Measurements from ENCODE around the gene DISP3. TPM values are rescaled to one million over a fixed set of nuclear protein-coding genes. Genes with fewer than 3 reads are reported as not detected.

The DISP3 gene
- polyA plus RNA-seq, 1 of the 3 experiments (the other 2 are of a cell fraction), result 0.08 TPM

DNA sequence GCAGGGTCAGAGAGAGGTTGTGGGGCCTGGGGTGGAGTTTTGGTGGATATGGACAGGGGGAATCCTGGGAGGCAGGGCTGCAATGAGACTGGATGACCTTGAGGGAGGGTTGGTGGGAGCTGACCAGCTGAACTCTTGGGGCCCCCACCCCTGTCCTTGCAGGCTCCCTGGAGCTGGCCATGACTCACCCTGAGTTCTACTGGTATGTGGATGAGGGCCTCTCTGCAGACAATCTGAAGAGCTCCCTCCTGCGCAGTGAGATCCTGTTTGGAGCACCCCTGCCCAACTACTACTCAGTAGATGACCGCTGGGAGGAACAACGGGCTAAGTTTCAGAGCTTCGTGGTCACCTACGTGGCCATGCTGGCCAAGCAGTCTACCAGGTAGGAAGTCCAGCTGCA, 23.6 kb downstream of the DISP3 start:
- POLR2A ChIA-PET, result no interaction called here
- Histone ChIP-seq H3K9me3 (peaks cover 10% of the 10 kb centered on the region; the same call in 1 of the 2 replicates), H3K27me3 (ENCODE audit: insufficient read depth) (no peaks in the 10 kb centered on the region), H3K36me3 (replicated peaks in 1 of 2; ENCODE audit: control insufficient read depth in 1 of 2, insufficient read depth in 2 of 2, low read length in 1 of 2) (peaks cover 0 to 11% of the 10 kb centered on the region in 2 experiments), H3K4me2 (no peak overlapping the region), H4K20me1 (ENCODE audit: insufficient read depth) (no peaks in the 10 kb centered on the region), H3K4me1 (ENCODE audit: control insufficient read depth in 1 of 2, insufficient read depth in 2 of 2, low read depth in 1 of 2, low read length in 1 of 2) (peaks cover 0 to 10% of the 10 kb centered on the region in 2 experiments; a peak in 1 of 4 replicates), H3K79me2 (ENCODE audit: insufficient read depth) (no peaks in the 10 kb centered on the region), H3F3A (replicated peaks; ENCODE audit: insufficient read depth) (no peaks in the 10 kb centered on the region), H3K27ac (ENCODE audit: low read depth in 2 of 2, low read length in 1 of 2) (no peak overlapping the region), H2AFZ (ENCODE audit: low read depth) (no peak overlapping the region), H3K9me2 (no peaks in the 10 kb centered on the region), H3K9ac (no peak overlapping the region), H3K4me3 (ENCODE audit: low read depth in 2 of 2, low read length in 1 of 2) (no peak overlapping the region)
- WGBS (ENCODE audit: low lambda C conversion rate), result 65% methylated on average over 2 of the region's 5 CpGs
- CTCF ChIA-PET, result interaction anchor here (1.0 to 1.2 kb wide), 3 partner anchors 15 to 143 kb away, joined by 3 read pairs; no protein-coding TSS in a partner anchor
- TF ChIP-seq, protein P1, sequence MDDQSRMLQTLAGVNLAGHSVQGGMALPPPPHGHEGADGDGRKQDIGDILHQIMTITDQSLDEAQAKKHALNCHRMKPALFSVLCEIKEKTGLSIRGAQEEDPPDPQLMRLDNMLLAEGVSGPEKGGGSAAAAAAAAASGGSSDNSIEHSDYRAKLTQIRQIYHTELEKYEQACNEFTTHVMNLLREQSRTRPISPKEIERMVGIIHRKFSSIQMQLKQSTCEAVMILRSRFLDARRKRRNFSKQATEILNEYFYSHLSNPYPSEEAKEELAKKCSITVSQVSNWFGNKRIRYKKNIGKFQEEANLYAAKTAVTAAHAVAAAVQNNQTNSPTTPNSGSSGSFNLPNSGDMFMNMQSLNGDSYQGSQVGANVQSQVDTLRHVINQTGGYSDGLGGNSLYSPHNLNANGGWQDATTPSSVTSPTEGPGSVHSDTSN (IDR thresholded peaks at IDR 0.05), result no peak
- TF ChIP-seq MXI1 (IDR thresholded peaks at IDR 0.05; ENCODE audit: low read depth, low read length) (no peak), JUND (IDR thresholded peaks at IDR 0.05) (no peak), TAF1 (IDR thresholded peaks at IDR 0.05; ENCODE audit: borderline replicate concordance, low read depth, low read length) (no peak), TEAD4 (IDR thresholded peaks at IDR 0.05; ENCODE audit: borderline replicate concordance, insufficient read depth) (no peak), GABPA (IDR thresholded peaks at IDR 0.05; ENCODE audit: low read depth) (no peak), CHD2 (IDR thresholded peaks at IDR 0.05; ENCODE audit: low read length, partially characterized antibody) (no peak), EP300 (IDR thresholded peaks at IDR 0.05; ENCODE audit: borderline replicate concordance in 1 of 2, low read depth in 1 of 2, low read length in 1 of 2) (no peak), RFX5 (IDR thresholded peaks at IDR 0.05; ENCODE audit: low read length) (no peak), YY1 (IDR thresholded peaks at IDR 0.05; ENCODE audit: low read depth) (no peak), FOXM1 (IDR thresholded peaks at IDR 0.05; ENCODE audit: low read depth) (no peak), RXRA (IDR thresholded peaks at IDR 0.05; ENCODE audit: borderline replicate concordance, low read depth) (no peak), RCOR1 (IDR thresholded peaks at IDR 0.05; ENCODE audit: low read length) (no peak)
- TF ChIP-seq, protein P2, sequence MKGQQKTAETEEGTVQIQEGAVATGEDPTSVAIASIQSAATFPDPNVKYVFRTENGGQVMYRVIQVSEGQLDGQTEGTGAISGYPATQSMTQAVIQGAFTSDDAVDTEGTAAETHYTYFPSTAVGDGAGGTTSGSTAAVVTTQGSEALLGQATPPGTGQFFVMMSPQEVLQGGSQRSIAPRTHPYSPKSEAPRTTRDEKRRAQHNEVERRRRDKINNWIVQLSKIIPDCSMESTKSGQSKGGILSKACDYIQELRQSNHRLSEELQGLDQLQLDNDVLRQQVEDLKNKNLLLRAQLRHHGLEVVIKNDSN (IDR thresholded peaks at IDR 0.05; ENCODE audit: borderline replicate concordance, low read depth), result no peak
- TF ChIP-seq, protein P3, sequence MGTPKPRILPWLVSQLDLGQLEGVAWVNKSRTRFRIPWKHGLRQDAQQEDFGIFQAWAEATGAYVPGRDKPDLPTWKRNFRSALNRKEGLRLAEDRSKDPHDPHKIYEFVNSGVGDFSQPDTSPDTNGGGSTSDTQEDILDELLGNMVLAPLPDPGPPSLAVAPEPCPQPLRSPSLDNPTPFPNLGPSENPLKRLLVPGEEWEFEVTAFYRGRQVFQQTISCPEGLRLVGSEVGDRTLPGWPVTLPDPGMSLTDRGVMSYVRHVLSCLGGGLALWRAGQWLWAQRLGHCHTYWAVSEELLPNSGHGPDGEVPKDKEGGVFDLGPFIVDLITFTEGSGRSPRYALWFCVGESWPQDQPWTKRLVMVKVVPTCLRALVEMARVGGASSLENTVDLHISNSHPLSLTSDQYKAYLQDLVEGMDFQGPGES (IDR thresholded peaks at IDR 0.05; ENCODE audit: low read depth, low read length), result no peak
- no peak for DNase-seq

DNA sequence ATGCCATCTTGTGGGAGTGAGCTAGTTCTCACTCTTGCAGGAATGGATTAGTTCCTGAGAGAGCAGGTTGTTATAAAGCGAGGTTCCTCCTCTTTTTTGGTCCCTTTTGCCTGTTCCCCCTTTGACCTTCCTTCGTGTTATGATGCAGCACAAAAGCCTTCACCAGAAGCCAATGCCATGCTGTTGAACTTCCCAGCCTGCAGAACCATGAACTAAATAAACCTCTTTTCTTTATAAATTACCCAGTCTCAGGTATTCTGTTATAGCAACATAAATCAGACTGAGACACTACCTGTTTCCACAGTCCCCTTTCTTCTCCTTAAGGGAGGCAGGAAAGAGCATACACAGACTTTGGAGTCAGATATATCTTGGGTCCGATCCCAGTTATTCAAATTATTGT, 25.6 kb downstream of the DISP3 start:
- H3K9me2 ChIP-seq, result no peaks in the 10 kb centered on the region
- peaks cover 10% of the 10 kb centered on the region; the same call in 1 of the 2 replicates for H3K9me3 ChIP-seq
- WGBS (ENCODE audit: low lambda C conversion rate), result 16% methylated on average over 3 of the region's 3 CpGs
- no peak overlapping the region for H3K27ac ChIP-seq (ENCODE audit: low read depth in 2 of 2, low read length in 1 of 2)
- H3K4me1 ChIP-seq (ENCODE audit: control insufficient read depth in 1 of 2, insufficient read depth in 2 of 2, low read depth in 1 of 2, low read length in 1 of 2), result peaks cover 0 to 7% of the 10 kb centered on the region in 2 experiments; a peak in 1 of 4 replicates
- no peak overlapping the region for H2AFZ ChIP-seq (ENCODE audit: low read depth)
- CTCF ChIA-PET, result interaction anchor here (0.6 kb wide), 1 partner anchor 288 kb away, joined by 3 read pairs; no protein-coding TSS in a partner anchor
- H3K9ac ChIP-seq, result no peak overlapping the region
- no peaks in the 10 kb centered on the region for H3F3A ChIP-seq (replicated peaks; ENCODE audit: insufficient read depth)
- H3K4me3 ChIP-seq (ENCODE audit: low read depth in 2 of 2, low read length in 1 of 2), result no peak overlapping the region
- H3K27me3 ChIP-seq (ENCODE audit: insufficient read depth), result no peaks in the 10 kb centered on the region
- no peaks in the 10 kb centered on the region for H4K20me1 ChIP-seq (ENCODE audit: insufficient read depth)
- H3K79me2 ChIP-seq (ENCODE audit: insufficient read depth), result no peaks in the 10 kb centered on the region
- DNase-seq, result no peak
- no peak overlapping the region for H3K4me2 ChIP-seq
- H3K36me3 ChIP-seq (replicated peaks in 1 of 2; ENCODE audit: control insufficient read depth in 1 of 2, insufficient read depth in 2 of 2, low read length in 1 of 2), result peaks cover 0 to 11% of the 10 kb centered on the region in 2 experiments
- POLR2A ChIA-PET, result no interaction called here
- TF ChIP-seq TEAD4 (IDR thresholded peaks at IDR 0.05; ENCODE audit: borderline replicate concordance, insufficient read depth) (no peak), EP300 (IDR thresholded peaks at IDR 0.05; ENCODE audit: borderline replicate concordance in 1 of 2, low read depth in 1 of 2, low read length in 1 of 2) (no peak), ELF1 (IDR thresholded peaks at IDR 0.05) (no peak), EZH2phosphoT487 (IDR thresholded peaks at IDR 0.05; ENCODE audit: borderline replicate concordance, low read depth) (no peak)
- TF ChIP-seq, protein P4, sequence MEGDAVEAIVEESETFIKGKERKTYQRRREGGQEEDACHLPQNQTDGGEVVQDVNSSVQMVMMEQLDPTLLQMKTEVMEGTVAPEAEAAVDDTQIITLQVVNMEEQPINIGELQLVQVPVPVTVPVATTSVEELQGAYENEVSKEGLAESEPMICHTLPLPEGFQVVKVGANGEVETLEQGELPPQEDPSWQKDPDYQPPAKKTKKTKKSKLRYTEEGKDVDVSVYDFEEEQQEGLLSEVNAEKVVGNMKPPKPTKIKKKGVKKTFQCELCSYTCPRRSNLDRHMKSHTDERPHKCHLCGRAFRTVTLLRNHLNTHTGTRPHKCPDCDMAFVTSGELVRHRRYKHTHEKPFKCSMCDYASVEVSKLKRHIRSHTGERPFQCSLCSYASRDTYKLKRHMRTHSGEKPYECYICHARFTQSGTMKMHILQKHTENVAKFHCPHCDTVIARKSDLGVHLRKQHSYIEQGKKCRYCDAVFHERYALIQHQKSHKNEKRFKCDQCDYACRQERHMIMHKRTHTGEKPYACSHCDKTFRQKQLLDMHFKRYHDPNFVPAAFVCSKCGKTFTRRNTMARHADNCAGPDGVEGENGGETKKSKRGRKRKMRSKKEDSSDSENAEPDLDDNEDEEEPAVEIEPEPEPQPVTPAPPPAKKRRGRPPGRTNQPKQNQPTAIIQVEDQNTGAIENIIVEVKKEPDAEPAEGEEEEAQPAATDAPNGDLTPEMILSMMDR (IDR thresholded peaks at IDR 0.05), result no peak
- TF ChIP-seq, protein P5, sequence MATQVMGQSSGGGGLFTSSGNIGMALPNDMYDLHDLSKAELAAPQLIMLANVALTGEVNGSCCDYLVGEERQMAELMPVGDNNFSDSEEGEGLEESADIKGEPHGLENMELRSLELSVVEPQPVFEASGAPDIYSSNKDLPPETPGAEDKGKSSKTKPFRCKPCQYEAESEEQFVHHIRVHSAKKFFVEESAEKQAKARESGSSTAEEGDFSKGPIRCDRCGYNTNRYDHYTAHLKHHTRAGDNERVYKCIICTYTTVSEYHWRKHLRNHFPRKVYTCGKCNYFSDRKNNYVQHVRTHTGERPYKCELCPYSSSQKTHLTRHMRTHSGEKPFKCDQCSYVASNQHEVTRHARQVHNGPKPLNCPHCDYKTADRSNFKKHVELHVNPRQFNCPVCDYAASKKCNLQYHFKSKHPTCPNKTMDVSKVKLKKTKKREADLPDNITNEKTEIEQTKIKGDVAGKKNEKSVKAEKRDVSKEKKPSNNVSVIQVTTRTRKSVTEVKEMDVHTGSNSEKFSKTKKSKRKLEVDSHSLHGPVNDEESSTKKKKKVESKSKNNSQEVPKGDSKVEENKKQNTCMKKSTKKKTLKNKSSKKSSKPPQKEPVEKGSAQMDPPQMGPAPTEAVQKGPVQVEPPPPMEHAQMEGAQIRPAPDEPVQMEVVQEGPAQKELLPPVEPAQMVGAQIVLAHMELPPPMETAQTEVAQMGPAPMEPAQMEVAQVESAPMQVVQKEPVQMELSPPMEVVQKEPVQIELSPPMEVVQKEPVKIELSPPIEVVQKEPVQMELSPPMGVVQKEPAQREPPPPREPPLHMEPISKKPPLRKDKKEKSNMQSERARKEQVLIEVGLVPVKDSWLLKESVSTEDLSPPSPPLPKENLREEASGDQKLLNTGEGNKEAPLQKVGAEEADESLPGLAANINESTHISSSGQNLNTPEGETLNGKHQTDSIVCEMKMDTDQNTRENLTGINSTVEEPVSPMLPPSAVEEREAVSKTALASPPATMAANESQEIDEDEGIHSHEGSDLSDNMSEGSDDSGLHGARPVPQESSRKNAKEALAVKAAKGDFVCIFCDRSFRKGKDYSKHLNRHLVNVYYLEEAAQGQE (IDR thresholded peaks at IDR 0.05; ENCODE audit: low read depth, low read length), result no peak
- TF ChIP-seq, protein P6, sequence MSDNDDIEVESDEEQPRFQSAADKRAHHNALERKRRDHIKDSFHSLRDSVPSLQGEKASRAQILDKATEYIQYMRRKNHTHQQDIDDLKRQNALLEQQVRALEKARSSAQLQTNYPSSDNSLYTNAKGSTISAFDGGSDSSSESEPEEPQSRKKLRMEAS (IDR thresholded peaks at IDR 0.05; ENCODE audit: low read depth), result no peak
